Activated effector memory CD4-positive, alpha-beta T cell treated with anti-CD3 and anti-CD28 coated beads, Interleukin-2, amount 50 U/mL, for 16 hours (primary cell): ENCODE results near the gene PKP2.

Experiments used
- DNase-seq: peaks from one replicate; pipeline ENCODE4 v3.0.0-alpha.2; 2020

PKP2 gene

GRCh38 chr12:32742133-32742532 is 154.4 kb downstream of the PKP2 start:
- no peak for DNase-seq
